ENCODE measurements around the gene AEBP2. TPM values are rescaled to one million over a fixed set of nuclear protein-coding genes. Genes with fewer than 3 reads are reported as not detected.
"Not testable (repeated sequence)": the region's sequence is repeated elsewhere in the genome, so short reads cannot be mapped to it uniquely, and the experiment has no call there.

The AEBP2 gene
- total and polyA plus RNA-seq, 2 experiments from 2014 or later, result 12.4 to 22.5 TPM

GRCh38 chr12:19465711-19466110, 26.4 kb downstream of the AEBP2 start:
- Histone ChIP-seq H2AFZ (no peak overlapping the region), H4K20me1 (ENCODE audit: insufficient read depth, poor library complexity, severe bottlenecking) (peaks cover 18% of the 10 kb centered on the region), H3K9me3 (ENCODE audit: low read depth) (no peaks in the 10 kb centered on the region), H3K27ac (no peak overlapping the region), H3K9me2 (replicated peaks; ENCODE audit: insufficient read depth) (no peaks in the 10 kb centered on the region), H3K27me3 (no peaks in the 10 kb centered on the region), H3K79me2 (peaks cover 91% of the 10 kb centered on the region), H3K4me2 (no peak overlapping the region), H3K36me3 (replicated peaks; ENCODE audit: insufficient read depth, low read depth) (peaks cover 5% of the 10 kb centered on the region), H3K4me1 (ENCODE audit: insufficient read depth) (no peaks in the 10 kb centered on the region), H3K4me3 (no peak overlapping the region)
- TF ChIP-seq EZH2 (IDR thresholded peaks at IDR 0.05; ENCODE audit: borderline replicate concordance) (no peak), EZH2phosphoT487 (IDR thresholded peaks at IDR 0.05; ENCODE audit: low read depth, severe bottlenecking, unreplicated experiment) (no peak), CTCF (IDR thresholded peaks at IDR 0.05; ENCODE audit: poor library complexity) (no peak)
- 98% methylated on average over 6 of the region's 6 CpGs for WGBS (ENCODE audit: low lambda C conversion rate, missing lambda C conversion rate)
- no peak for DNase-seq (ENCODE audit: low spot score)

- Histone ChIP-seq H3K27ac (no peak overlapping the region), H3K4me1 (ENCODE audit: insufficient read depth) (no peaks in the 10 kb centered on the region), H3K9me2 (replicated peaks; ENCODE audit: insufficient read depth) (no peaks in the 10 kb centered on the region), H3K4me2 (no peak overlapping the region), H3K9me3 (ENCODE audit: low read depth) (no peaks in the 10 kb centered on the region), H2AFZ (no peak overlapping the region), H4K20me1 (ENCODE audit: insufficient read depth, poor library complexity, severe bottlenecking) (no peaks in the 10 kb centered on the region), H3K36me3 (replicated peaks; ENCODE audit: insufficient read depth, low read depth) (no peaks in the 10 kb centered on the region), H3K4me3 (no peak overlapping the region), H3K27me3 (no peaks in the 10 kb centered on the region), H3K79me2 (peaks cover 90% of the 10 kb centered on the region)
- no peak for DNase-seq (ENCODE audit: low spot score)
- no peak for TF ChIP-seq EZH2 (IDR thresholded peaks at IDR 0.05; ENCODE audit: borderline replicate concordance)
- no peak for TF ChIP-seq EZH2phosphoT487 (IDR thresholded peaks at IDR 0.05; ENCODE audit: low read depth, severe bottlenecking, unreplicated experiment)
- no peak for TF ChIP-seq CTCF (IDR thresholded peaks at IDR 0.05; ENCODE audit: poor library complexity)
Observed at GRCh38 chr12:19474147-19474546, 34.9 kb downstream of the AEBP2 start.

- H3K36me3 ChIP-seq (replicated peaks; ENCODE audit: insufficient read depth, low read depth), result peaks cover 12% of the 10 kb centered on the region
- 74% methylated on average over 4 of the region's 4 CpGs for WGBS (ENCODE audit: low lambda C conversion rate, missing lambda C conversion rate)
- H4K20me1 ChIP-seq (ENCODE audit: insufficient read depth, poor library complexity, severe bottlenecking); H3K27ac ChIP-seq; H3K4me3 ChIP-seq; H3K9me2 ChIP-seq (replicated peaks; ENCODE audit: insufficient read depth); H2AFZ ChIP-seq; H3K4me2 ChIP-seq; H3K27me3 ChIP-seq; DNase-seq (ENCODE audit: low spot score); H3K4me1 ChIP-seq (ENCODE audit: insufficient read depth): not testable (repeated sequence)
- peaks cover 92% of the 10 kb centered on the region for H3K79me2 ChIP-seq
- peaks cover 11% of the 10 kb centered on the region for H3K9me3 ChIP-seq (ENCODE audit: low read depth)
Observed at GRCh38 chr12:19475884-19476505, 36.7 kb downstream of the AEBP2 start.

GRCh38 chr12:19477071-19477470, 37.8 kb downstream of the AEBP2 start:
- WGBS (ENCODE audit: low lambda C conversion rate, missing lambda C conversion rate), result 93% methylated on average over 8 of the region's 8 CpGs

More at GRCh38 chr12:19477071-19477470, 37.8 kb downstream of the AEBP2 start:
- TF ChIP-seq CTCF (IDR thresholded peaks at IDR 0.05; ENCODE audit: poor library complexity) (no peak), EZH2 (IDR thresholded peaks at IDR 0.05; ENCODE audit: borderline replicate concordance) (no peak), EZH2phosphoT487 (IDR thresholded peaks at IDR 0.05; ENCODE audit: low read depth, severe bottlenecking, unreplicated experiment) (no peak)
- no peaks in the 10 kb centered on the region for H3K27me3 ChIP-seq
- no peak overlapping the region for H3K4me2 ChIP-seq
- peaks cover 11% of the 10 kb centered on the region for H3K9me3 ChIP-seq (ENCODE audit: low read depth)
- no peak overlapping the region for H3K4me3 ChIP-seq
- H2AFZ ChIP-seq, result no peak overlapping the region
- H4K20me1 ChIP-seq (ENCODE audit: insufficient read depth, poor library complexity, severe bottlenecking), result no peaks in the 10 kb centered on the region
- peaks cover 95% of the 10 kb centered on the region for H3K79me2 ChIP-seq
- H3K27ac ChIP-seq, result no peak overlapping the region
- DNase-seq (ENCODE audit: low spot score), result no peak
- no peaks in the 10 kb centered on the region for H3K9me2 ChIP-seq (replicated peaks; ENCODE audit: insufficient read depth)
- H3K36me3 ChIP-seq (replicated peaks; ENCODE audit: insufficient read depth, low read depth), result peaks cover 12% of the 10 kb centered on the region
- H3K4me1 ChIP-seq (ENCODE audit: insufficient read depth), result no peaks in the 10 kb centered on the region
